H1 (cell line): ENCODE data around the gene AMPD1. TPM values are rescaled to one million over a fixed set of nuclear protein-coding genes. Genes with fewer than 3 reads are reported as not detected.

Source experiments
- CTCF ChIA-PET: fragments of 300-600 bp; sonication (Branson Sonifier 250); formaldehyde crosslinking; loops from one replicate; lab custom pipeline; 2021; ENCODE audit not compliant: partially characterized antibody; lab: Charles Lee
- POLR2A ChIA-PET: fragments of 300-600 bp; sonication (Branson Sonifier 250); formaldehyde crosslinking; loops from one replicate; lab custom pipeline; 2021; ENCODE audit warnings: inconsistent platforms; ENCODE audit not compliant: partially characterized antibody; lab: Charles Lee
- DNase-seq, 2 experiments: peaks; one replicate each; pipeline versions ENCODE4 v3.0.0 to v3.0.0-alpha.2; 2010 to 2022; ENCODE audit warnings: low spot score in 2 of 2, low read depth in 1 of 2, mixed read lengths in 1 of 2
- FAIRE-seq: peaks from 2 replicates; lab custom pipeline; 2011; peaks lifted over from hg19 to GRCh38; lab: Jason Lieb, UNC
- H2AFZ ChIP-seq: 2 replicates; pipeline ENCODE4 v1.8.1; 2012; ENCODE audit warnings: low read length, inconsistent platforms
- H2AK5ac ChIP-seq: 2 replicates; pipeline ENCODE4 v1.6.1; 2013; ENCODE audit warnings: low read depth, low read length
- H2BK120ac ChIP-seq: replicated peaks from 2 replicates; pipeline ENCODE3; 2013; ENCODE audit warnings: low read depth, low read length, inconsistent platforms
- H2BK12ac ChIP-seq: 2 replicates; pipeline ENCODE4 v1.6.1; 2013; ENCODE audit warnings: low read depth, low read length
- H2BK15ac ChIP-seq: 2 replicates; pipeline ENCODE4 v1.6.1; 2013; ENCODE audit warnings: low read length
- H2BK20ac ChIP-seq: 2 replicates; pipeline ENCODE4 v1.6.1; 2013; ENCODE audit warnings: low read length
- H2BK5ac ChIP-seq: 2 replicates; pipeline ENCODE4 v1.6.1; 2013; ENCODE audit warnings: low read depth, low read length
- H3K14ac ChIP-seq: 2 replicates; pipeline ENCODE4 v1.6.1; 2013; ENCODE audit warnings: inconsistent platforms; ENCODE audit not compliant: insufficient read length
- H3K18ac ChIP-seq: 2 replicates; pipeline ENCODE4 v1.6.1; 2013; ENCODE audit warnings: low read length; ENCODE audit errors: extremely low read depth
- H3K23ac ChIP-seq: 2 replicates; pipeline ENCODE4 v1.6.1; 2013; ENCODE audit warnings: inconsistent platforms; ENCODE audit not compliant: insufficient read length
- H3K23me2 ChIP-seq: 2 replicates; pipeline ENCODE4 v1.6.1; 2013; ENCODE audit warnings: low read depth, low read length
- H3K27ac ChIP-seq: 2 replicates; pipeline ENCODE4 v1.6.1; 2011; ENCODE audit warnings: low read depth, low read length, inconsistent platforms
- H3K27me3 ChIP-seq, 4 experiments: replicated peaks in 1 of 4; 1 replicate in 1 of 4; 2 replicates in 3 of 4; pipeline versions ENCODE4 v1.6.1 to v1.8.1; 2011 to 2013; ENCODE audit warnings: low read length in 3 of 4, mild to moderate bottlenecking in 3 of 4, inconsistent platforms in 2 of 4, mixed read lengths in 2 of 4, moderate library complexity in 1 of 4; ENCODE audit not compliant: control insufficient read depth in 3 of 4, insufficient read depth in 3 of 4; ENCODE audit errors: extremely low read depth in 1 of 4
- H3K36me3 ChIP-seq, 4 experiments: 2 replicates each; pipeline versions ENCODE4 v1.6.1 to v1.8.1; 2011 to 2013; ENCODE audit warnings: mild to moderate bottlenecking in 4 of 4, low read length in 3 of 4, moderate library complexity in 2 of 4, control low read depth in 1 of 4, inconsistent platforms in 1 of 4; ENCODE audit not compliant: insufficient read depth in 4 of 4, control insufficient read depth in 2 of 4
- H3K4ac ChIP-seq: replicated peaks from 2 replicates; pipeline ENCODE3; 2013; ENCODE audit warnings: low read length, low read depth, mixed read lengths, inconsistent platforms; ENCODE audit not compliant: insufficient read length
- H3K4me1 ChIP-seq, 4 experiments: replicated peaks in 1 of 4; 1 replicate in 1 of 4; 2 replicates in 3 of 4; pipeline versions ENCODE4 v1.6.1 to v1.8.1; 2011 to 2013; ENCODE audit warnings: low read length in 3 of 4, inconsistent platforms in 2 of 4, mixed read lengths in 1 of 4; ENCODE audit not compliant: insufficient read depth in 4 of 4, control insufficient read depth in 3 of 4
- H3K4me2 ChIP-seq, 2 experiments: 2 replicates each; pipeline versions ENCODE4 v1.6.1 to v1.8.1; 2011 to 2013; ENCODE audit warnings: low read depth in 2 of 2, low read length in 2 of 2, control low read depth in 1 of 2, inconsistent platforms in 1 of 2, mild to moderate bottlenecking in 1 of 2; ENCODE audit not compliant: insufficient read depth in 1 of 2
- H3K4me3 ChIP-seq, 4 experiments: fragments of 200-600, 300-600 bp in 1 of 4; sonication (generic), shearing (Covaris generic), sonication (Bioruptor Twin) in 1 of 4; 2 replicates each; pipeline versions ENCODE4 v1.5.1 to v1.8.1; 2011 to 2016; ENCODE audit warnings: low read length in 4 of 4, low read depth in 3 of 4, control low read depth in 2 of 4, inconsistent platforms in 2 of 4, mild to moderate bottlenecking in 2 of 4, mixed read lengths in 1 of 4, moderate library complexity in 1 of 4; ENCODE audit not compliant: insufficient read depth in 2 of 4; ENCODE audit errors: extremely low read depth in 1 of 4
- H3K56ac ChIP-seq: replicated peaks from 2 replicates; pipeline ENCODE3; 2013; ENCODE audit warnings: low read depth, mild to moderate bottlenecking, mixed read lengths, low read length, inconsistent platforms; ENCODE audit not compliant: insufficient read length
- H3K79me1 ChIP-seq: 2 replicates; pipeline ENCODE4 v1.6.1; 2013; ENCODE audit warnings: low read depth, low read length, control low read depth
- H3K79me2 ChIP-seq, 2 experiments: 2 replicates each; pipeline versions ENCODE4 v1.6.1 to v1.8.1; 2012 to 2013; ENCODE audit warnings: low read length in 2 of 2, mild to moderate bottlenecking in 2 of 2, inconsistent platforms in 1 of 2; ENCODE audit not compliant: insufficient read depth in 2 of 2, control insufficient read depth in 1 of 2
- H3K9ac ChIP-seq, 4 experiments: replicated peaks in 1 of 4; 1 replicate in 1 of 4; 2 replicates in 3 of 4; pipeline versions ENCODE4 v1.6.1 to v1.8.1; 2011 to 2013; ENCODE audit warnings: low read depth in 3 of 4, low read length in 3 of 4, control low read depth in 2 of 4, mild to moderate bottlenecking in 2 of 4, moderate library complexity in 2 of 4, inconsistent platforms in 1 of 4; ENCODE audit errors: extremely low read depth in 1 of 4
- H3K9me3 ChIP-seq, 2 experiments: 2 replicates each; pipeline versions ENCODE4 v1.6.1 to v1.8.1; 2012 to 2013; ENCODE audit warnings: mild to moderate bottlenecking in 2 of 2, moderate library complexity in 2 of 2, control low read depth in 1 of 2, inconsistent platforms in 1 of 2, low read depth in 1 of 2, low read length in 1 of 2, mixed read lengths in 1 of 2; ENCODE audit not compliant: insufficient read depth in 2 of 2
- H4K20me1 ChIP-seq, 2 experiments: replicated peaks in 1 of 2; 2 replicates each; pipeline versions ENCODE3 to v1.8.1; 2011 to 2013; ENCODE audit warnings: inconsistent platforms in 2 of 2, low read length in 2 of 2, mild to moderate bottlenecking in 1 of 2; ENCODE audit not compliant: insufficient read depth in 2 of 2, control insufficient read depth in 1 of 2
- H4K5ac ChIP-seq: 2 replicates; pipeline ENCODE4 v1.6.1; 2013; ENCODE audit warnings: low read length, low read depth, mixed read lengths, inconsistent platforms; ENCODE audit not compliant: insufficient read length
- H4K8ac ChIP-seq: 2 replicates; pipeline ENCODE4 v1.8.0; 2013; ENCODE audit warnings: mild to moderate bottlenecking, moderate library complexity, low read length, inconsistent platforms; ENCODE audit not compliant: insufficient read depth; ENCODE audit errors: extremely low read depth
- H4K91ac ChIP-seq: replicated peaks from 2 replicates; pipeline ENCODE3; 2013; ENCODE audit warnings: low read length, mixed read lengths, inconsistent platforms; ENCODE audit not compliant: insufficient read length
- CHD1 ChIP-seq: IDR thresholded peaks from 2 replicates; pipeline ENCODE4 v1.6.1; 2012; ENCODE audit warnings: low read depth, low read length, improper control_type of control experiment
- GABPA ChIP-seq: IDR thresholded peaks from 2 replicates; pipeline ENCODE4 v1.6.1; 2011; ENCODE audit warnings: mild to moderate bottlenecking, low read length, moderate library complexity, borderline replicate concordance; ENCODE audit not compliant: insufficient read depth
- PHF8 ChIP-seq: fragments of 200-600 bp; sonication (generic); conservative IDR thresholded peaks from 2 replicates; pipeline ENCODE4 v1.7.1; 2012; ENCODE audit warnings: low read depth, mild to moderate bottlenecking, inconsistent platforms, low read length, moderate library complexity
- RAD21 ChIP-seq, 2 experiments: IDR thresholded peaks in 1 of 2; conservative IDR thresholded peaks in 1 of 2; 2 replicates each; pipeline ENCODE4 v1.6.1; 2011; ENCODE audit warnings: low read depth in 2 of 2, low read length in 2 of 2, improper control_type of control experiment in 1 of 2, inconsistent platforms in 1 of 2, mild to moderate bottlenecking in 1 of 2, moderate library complexity in 1 of 2
- WGBS, 2 experiments: shearing (Covaris generic) in 1 of 2; methylation state at CpG; one replicate each; pipeline versions ENCODE4 v1.1.6 to v1.1.7; 2013 to 2015; ENCODE audit warnings: low lambda C conversion rate in 2 of 2, mixed read lengths in 2 of 2, inconsistent platforms in 1 of 2, low coverage in 1 of 2, missing lambda C conversion rate in 1 of 2; ENCODE audit not compliant: insufficient replicate concordance in 2 of 2, insufficient coverage in 1 of 2, insufficient read length in 1 of 2; ENCODE audit errors: extremely low coverage in 1 of 2, missing lambda C conversion rate in 1 of 2; 5-methylcytosine and 5-hydroxymethylcytosine counted together
- polyA plus RNA-seq, 7 experiments: library from polyadenylated mRNA; depleted of rRNA in 3 of 7; stranded (reverse) in 5 of 7; unstranded in 2 of 7; fragments of >200 nt in 5 of 7; fragments of 200-250 nt in 2 of 7; gene quantifications; 1 replicate in 5 of 7; 2 replicates in 1 of 7; 4 replicates in 1 of 7; pipeline versions ENCODE4 v1.2.1 to v1.2.3, GENCODE V29; 2011 to 2013; ENCODE audit warnings: missing spikeins in 2 of 7, mixed read lengths in 2 of 7
- total RNA-seq: library from RNA; stranded (reverse); fragmentation: NEBNext Ultra II Directional; extraction: Animal tissue kit (Norgen Biotek cat#: 25700); gene quantifications from 2 replicates; pipeline ENCODE4 v1.2.1, GENCODE V29; 2021

The AMPD1 gene
- total and polyA plus RNA-seq, 2 of the 8 experiments (the other 6 are each of a cell fraction or from before 2014, with no cell fraction given): not detected

- Histone ChIP-seq H3K9me3 (no peaks in the 10 kb centered on the region), H2BK20ac (no peak overlapping the region), H3K23me2 (no peaks in the 10 kb centered on the region), H4K8ac (no peak overlapping the region), H3K27me3 (no peaks in the 10 kb centered on the region), H4K20me1 (no peaks in the 10 kb centered on the region), H3K79me2 (no peaks in the 10 kb centered on the region), H2BK12ac (no peak overlapping the region), H2BK15ac (no peak overlapping the region), H4K5ac (no peak overlapping the region), H4K91ac (no peak overlapping the region), H3K4me3 (no peak overlapping the region), H3K36me3 (peaks cover 0 to 23% (median 12%) of the 10 kb centered on the region in 4 experiments; a peak in 6 of 8 replicates), H3K4me2 (no peak overlapping the region), H3K4me1 (no peaks in the 10 kb centered on the region), H3K79me1 (no peaks in the 10 kb centered on the region), H3K9ac (no peak overlapping the region), H3K18ac (no peak overlapping the region), H2AK5ac (no peak overlapping the region), H2AFZ (no peak overlapping the region), H2BK5ac (no peak overlapping the region), H3K56ac (no peak overlapping the region), H3K23ac (no peak overlapping the region), H2BK120ac (no peak overlapping the region), H3K14ac (no peak overlapping the region), H3K4ac (no peak overlapping the region), H3K27ac (no peak overlapping the region)
- ChIA-PET POLR2A (interaction anchor here (1.2 to 7.6 kb wide), 5 partner anchors 9 to 52 kb away, joined by 3 to 54 read pairs (median 3); partner anchors contain the start of gene NRAS), CTCF (interaction anchor here (0.6 to 1.0 kb wide), 2 partner anchors 34 to 91 kb away, joined by 3 to 4 read pairs; partner anchors contain the start of gene DENND2C)
- no peak for DNase-seq
- 89% methylated on average over 1 of the region's 1 CpG; no CpG with 5 or more reads in 1 of the 2 experiments for WGBS, 2 experiments
- FAIRE-seq: no peak
- no peak for TF ChIP-seq RAD21 (IDR thresholded peaks at IDR 0.05 in 1 of 2, conservative IDR thresholded peaks at IDR 0.05 in 1 of 2; ENCODE audit: low read depth in 2 of 2, low read length in 2 of 2)
- TF ChIP-seq PHF8: no peak
- no peak for TF ChIP-seq CHD1
- TF ChIP-seq GABPA: no peak
Measured at GRCh38 chr1:114703242-114703641, 7.9 kb upstream of the AMPD1 start.
